ENCODE results near the gene LRP2.

DNA sequence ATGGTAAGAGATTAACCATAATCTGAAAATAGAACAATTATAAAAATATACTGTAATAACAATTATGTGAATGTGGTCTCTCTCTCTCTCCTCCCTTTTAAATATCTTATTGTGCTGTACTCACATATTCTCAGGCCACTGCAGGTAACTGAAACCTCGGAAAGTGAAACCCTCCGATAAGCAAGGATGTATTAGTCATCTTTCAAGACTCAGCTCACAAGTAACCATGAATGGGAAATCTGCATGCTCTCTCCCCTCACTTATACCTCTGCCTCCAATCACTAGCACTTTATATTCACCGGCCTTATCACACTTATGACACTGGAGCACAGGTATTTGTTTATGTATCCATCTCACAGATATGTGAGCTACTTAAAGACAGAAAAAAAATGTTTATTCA, 139.7 kb downstream of the LRP2 start:
- TF ChIP-seq, protein P1, sequence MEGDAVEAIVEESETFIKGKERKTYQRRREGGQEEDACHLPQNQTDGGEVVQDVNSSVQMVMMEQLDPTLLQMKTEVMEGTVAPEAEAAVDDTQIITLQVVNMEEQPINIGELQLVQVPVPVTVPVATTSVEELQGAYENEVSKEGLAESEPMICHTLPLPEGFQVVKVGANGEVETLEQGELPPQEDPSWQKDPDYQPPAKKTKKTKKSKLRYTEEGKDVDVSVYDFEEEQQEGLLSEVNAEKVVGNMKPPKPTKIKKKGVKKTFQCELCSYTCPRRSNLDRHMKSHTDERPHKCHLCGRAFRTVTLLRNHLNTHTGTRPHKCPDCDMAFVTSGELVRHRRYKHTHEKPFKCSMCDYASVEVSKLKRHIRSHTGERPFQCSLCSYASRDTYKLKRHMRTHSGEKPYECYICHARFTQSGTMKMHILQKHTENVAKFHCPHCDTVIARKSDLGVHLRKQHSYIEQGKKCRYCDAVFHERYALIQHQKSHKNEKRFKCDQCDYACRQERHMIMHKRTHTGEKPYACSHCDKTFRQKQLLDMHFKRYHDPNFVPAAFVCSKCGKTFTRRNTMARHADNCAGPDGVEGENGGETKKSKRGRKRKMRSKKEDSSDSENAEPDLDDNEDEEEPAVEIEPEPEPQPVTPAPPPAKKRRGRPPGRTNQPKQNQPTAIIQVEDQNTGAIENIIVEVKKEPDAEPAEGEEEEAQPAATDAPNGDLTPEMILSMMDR (IDR thresholded peaks at IDR 0.05), result no peak
- TF ChIP-seq POLR2A (IDR thresholded peaks at IDR 0.05) (no peak), EP300 (IDR thresholded peaks at IDR 0.05) (no peak)
